22Rv1 (cell line): Measurements from ENCODE around the gene CLDN18.

Source experiments
- H3K27ac ChIP-seq: fragments of 450-650 bp; 2 replicates; pipeline ENCODE4 v1.5.1; 2017
- ZFX ChIP-seq: fragments of 450-650 bp; IDR thresholded peaks from 2 replicates; pipeline ENCODE4 v1.6.1; 2017; ENCODE audit warnings: antibody characterized with exemption, borderline replicate concordance
- TF ChIP-seq, protein P1 (sequence below): fragments of 450-650 bp; IDR thresholded peaks from 2 replicates; pipeline ENCODE4 v1.5.1; 2017; ENCODE audit warnings: mild to moderate bottlenecking

CLDN18 gene

GRCh38 chr3:138070006-138070405, 60.0 kb downstream of the CLDN18 start:
- no peak overlapping the region for H3K27ac ChIP-seq
- TF ChIP-seq ZFX, result no peak
- TF ChIP-seq, protein P1, sequence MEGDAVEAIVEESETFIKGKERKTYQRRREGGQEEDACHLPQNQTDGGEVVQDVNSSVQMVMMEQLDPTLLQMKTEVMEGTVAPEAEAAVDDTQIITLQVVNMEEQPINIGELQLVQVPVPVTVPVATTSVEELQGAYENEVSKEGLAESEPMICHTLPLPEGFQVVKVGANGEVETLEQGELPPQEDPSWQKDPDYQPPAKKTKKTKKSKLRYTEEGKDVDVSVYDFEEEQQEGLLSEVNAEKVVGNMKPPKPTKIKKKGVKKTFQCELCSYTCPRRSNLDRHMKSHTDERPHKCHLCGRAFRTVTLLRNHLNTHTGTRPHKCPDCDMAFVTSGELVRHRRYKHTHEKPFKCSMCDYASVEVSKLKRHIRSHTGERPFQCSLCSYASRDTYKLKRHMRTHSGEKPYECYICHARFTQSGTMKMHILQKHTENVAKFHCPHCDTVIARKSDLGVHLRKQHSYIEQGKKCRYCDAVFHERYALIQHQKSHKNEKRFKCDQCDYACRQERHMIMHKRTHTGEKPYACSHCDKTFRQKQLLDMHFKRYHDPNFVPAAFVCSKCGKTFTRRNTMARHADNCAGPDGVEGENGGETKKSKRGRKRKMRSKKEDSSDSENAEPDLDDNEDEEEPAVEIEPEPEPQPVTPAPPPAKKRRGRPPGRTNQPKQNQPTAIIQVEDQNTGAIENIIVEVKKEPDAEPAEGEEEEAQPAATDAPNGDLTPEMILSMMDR, result no peak

GRCh38 chr3:138072796-138073195, 62.8 kb downstream of the CLDN18 start:
- TF ChIP-seq ZFX, result no peak
- TF ChIP-seq, protein P1, result no peak
- H3K27ac ChIP-seq, result no peak overlapping the region

GRCh38 chr3:138078096-138078495, 68.1 kb downstream of the CLDN18 start:
- TF ChIP-seq, protein P1, result no peak
- TF ChIP-seq ZFX, result no peak
- no peak overlapping the region for H3K27ac ChIP-seq

DNA sequence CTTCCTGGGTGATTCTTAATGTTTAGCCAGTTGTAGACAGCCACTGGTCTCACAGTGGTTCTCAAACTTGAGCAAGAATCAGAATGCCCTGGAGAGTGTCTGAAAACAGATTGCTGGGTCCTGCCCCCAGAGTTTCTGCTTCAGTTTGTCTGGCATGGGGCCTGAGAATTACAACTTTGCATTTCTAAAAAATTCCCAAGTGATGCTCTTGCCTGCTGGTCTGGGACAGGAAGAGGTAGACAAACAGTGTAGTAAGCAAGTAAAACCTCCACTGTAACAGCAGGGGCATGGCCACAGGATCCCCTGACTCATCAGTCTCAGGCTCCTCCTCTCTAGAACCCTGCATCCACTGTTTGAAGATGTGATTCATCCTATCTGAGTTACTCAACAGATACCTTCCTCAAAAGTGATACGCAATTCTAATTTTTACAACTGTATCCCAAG, 69.0 kb downstream of the CLDN18 start:
- H3K27ac ChIP-seq, result no peak overlapping the region
- TF ChIP-seq, protein P1, result no peak
- TF ChIP-seq ZFX, result no peak

GRCh38 chr3:138079901-138080300, 69.9 kb downstream of the CLDN18 start:
- TF ChIP-seq, protein P1, result no peak
- TF ChIP-seq ZFX, result no peak
- H3K27ac ChIP-seq, result no peak overlapping the region

GRCh38 chr3:138081371-138082084, 71.6 kb downstream of the CLDN18 start:
- H3K27ac ChIP-seq, result no peak overlapping the region
- TF ChIP-seq, protein P1, result no peak

- H3K27ac ChIP-seq, result no peak overlapping the region
- TF ChIP-seq ZFX, result no peak
- TF ChIP-seq, protein P1, result no peak
These were observed 72.4 kb downstream of the CLDN18 start for GRCh38 chr3:138082085-138082991.
